ENCODE results near the gene FBXO44. TPM values are rescaled to one million over a fixed set of nuclear protein-coding genes. Genes with fewer than 3 reads are reported as not detected.

Gene FBXO44
- total RNA-seq, 3 donors from 2014 or later, result 14.1 to 32.1 (median 31.3) TPM

DNA sequence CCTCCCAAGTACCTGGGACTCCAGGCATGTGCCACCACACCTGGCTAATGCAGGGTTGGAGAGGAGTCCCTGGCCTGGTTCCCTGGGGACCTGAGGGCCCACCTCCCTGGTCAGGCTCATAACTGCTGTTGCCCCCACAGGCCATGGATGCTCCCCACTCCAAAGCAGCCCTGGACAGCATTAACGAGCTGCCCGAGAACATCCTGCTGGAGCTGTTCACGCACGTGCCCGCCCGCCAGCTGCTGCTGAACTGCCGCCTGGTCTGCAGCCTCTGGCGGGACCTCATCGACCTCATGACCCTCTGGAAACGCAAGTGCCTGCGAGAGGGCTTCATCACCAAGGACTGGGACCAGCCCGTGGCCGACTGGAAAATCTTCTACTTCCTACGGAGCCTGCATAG, 13.8 kb downstream of the FBXO44 start:
- intact Hi-C loops (cut with DNase I; ENCODE audit: low total_unique reads), result no loop called here

DNA sequence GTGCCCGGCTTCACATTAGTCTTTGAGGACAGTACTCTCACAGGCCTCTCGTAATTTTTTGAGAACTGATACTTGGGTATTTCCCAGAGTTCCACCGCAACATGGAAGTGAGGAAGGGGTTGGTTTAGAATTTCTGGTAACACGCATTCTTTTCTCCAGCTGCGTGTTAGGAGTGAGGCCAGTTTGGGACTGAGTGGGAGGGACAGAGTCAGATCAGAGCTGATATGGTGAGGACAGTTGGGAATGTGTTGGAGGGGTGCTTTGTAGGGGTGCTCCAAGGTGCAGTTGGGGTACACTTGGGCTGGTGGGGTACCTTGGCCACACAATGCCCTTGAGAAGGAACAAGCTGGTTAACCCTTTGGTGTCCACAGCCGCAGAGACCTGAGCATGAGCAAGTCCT, 16.1 kb downstream of the FBXO44 start:
- Histone ChIP-seq H3K4me1 (no peaks in the 10 kb centered on the region), H3K4me3 (no peak overlapping the region), H3K9me3 (no peaks in the 10 kb centered on the region), H3K36me3 (peaks cover 8% of the 10 kb centered on the region), H3K27ac (no peak overlapping the region), H3K27me3 (no peaks in the 10 kb centered on the region)
- intact Hi-C loops (cut with DNase I; ENCODE audit: low total_unique reads), result loop anchor here (10.0 kb wide), 1 partner anchor 54 kb away; no protein-coding TSS in a partner anchor
- DNase-seq (ENCODE audit: low spot score in 2 of 2), result no peak
- TF ChIP-seq POLR2A (IDR thresholded peaks at IDR 0.05) (no peak), POLR2AphosphoS5 (IDR thresholded peaks at IDR 0.05) (no peak), CTCF (IDR thresholded peaks at IDR 0.05) (no peak)

More for the DNA sequence above, 13.8 kb downstream of the FBXO44 start:
- H3K9me3 ChIP-seq, result no peaks in the 10 kb centered on the region
- no peaks in the 10 kb centered on the region for H3K4me1 ChIP-seq
- no peak for DNase-seq (ENCODE audit: low spot score in 2 of 2)
- H3K27me3 ChIP-seq, result no peaks in the 10 kb centered on the region
- TF ChIP-seq POLR2A (IDR thresholded peaks at IDR 0.05) (no peak), POLR2AphosphoS5 (IDR thresholded peaks at IDR 0.05) (no peak), CTCF (IDR thresholded peaks at IDR 0.05) (no peak)
- H3K27ac ChIP-seq, result no peak overlapping the region
- H3K4me3 ChIP-seq, result no peak overlapping the region
- no peaks in the 10 kb centered on the region for H3K36me3 ChIP-seq

DNA sequence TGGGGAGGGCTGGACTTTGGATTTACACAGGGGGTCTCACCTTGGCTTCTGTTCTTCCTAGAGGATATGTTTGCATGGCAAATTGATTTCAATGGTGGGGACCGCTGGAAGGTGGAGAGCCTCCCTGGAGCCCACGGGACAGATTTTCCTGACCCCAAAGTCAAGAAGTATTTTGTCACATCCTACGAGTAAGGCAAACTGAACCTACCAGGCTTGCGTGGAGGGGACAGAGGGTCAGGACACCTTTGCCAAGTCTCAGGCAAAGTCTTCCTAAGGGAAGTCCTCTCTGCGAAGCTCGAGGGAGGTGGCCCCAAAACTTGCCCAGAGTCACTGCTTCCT, 16.5 kb downstream of the FBXO44 start:
- TF ChIP-seq POLR2AphosphoS5 (IDR thresholded peaks at IDR 0.05) (no peak), POLR2A (IDR thresholded peaks at IDR 0.05) (no peak), CTCF (IDR thresholded peaks at IDR 0.05) (no peak)
- Histone ChIP-seq H3K36me3 (peaks cover 8% of the 10 kb centered on the region), H3K4me1 (no peaks in the 10 kb centered on the region), H3K4me3 (no peak overlapping the region), H3K9me3 (no peaks in the 10 kb centered on the region), H3K27me3 (no peaks in the 10 kb centered on the region), H3K27ac (no peak overlapping the region)
- no peak for DNase-seq (ENCODE audit: low spot score in 2 of 2)
- intact Hi-C loops (cut with DNase I; ENCODE audit: low total_unique reads), result loop anchor here (10.0 kb wide), 1 partner anchor 54 kb away; no protein-coding TSS in a partner anchor

DNA sequence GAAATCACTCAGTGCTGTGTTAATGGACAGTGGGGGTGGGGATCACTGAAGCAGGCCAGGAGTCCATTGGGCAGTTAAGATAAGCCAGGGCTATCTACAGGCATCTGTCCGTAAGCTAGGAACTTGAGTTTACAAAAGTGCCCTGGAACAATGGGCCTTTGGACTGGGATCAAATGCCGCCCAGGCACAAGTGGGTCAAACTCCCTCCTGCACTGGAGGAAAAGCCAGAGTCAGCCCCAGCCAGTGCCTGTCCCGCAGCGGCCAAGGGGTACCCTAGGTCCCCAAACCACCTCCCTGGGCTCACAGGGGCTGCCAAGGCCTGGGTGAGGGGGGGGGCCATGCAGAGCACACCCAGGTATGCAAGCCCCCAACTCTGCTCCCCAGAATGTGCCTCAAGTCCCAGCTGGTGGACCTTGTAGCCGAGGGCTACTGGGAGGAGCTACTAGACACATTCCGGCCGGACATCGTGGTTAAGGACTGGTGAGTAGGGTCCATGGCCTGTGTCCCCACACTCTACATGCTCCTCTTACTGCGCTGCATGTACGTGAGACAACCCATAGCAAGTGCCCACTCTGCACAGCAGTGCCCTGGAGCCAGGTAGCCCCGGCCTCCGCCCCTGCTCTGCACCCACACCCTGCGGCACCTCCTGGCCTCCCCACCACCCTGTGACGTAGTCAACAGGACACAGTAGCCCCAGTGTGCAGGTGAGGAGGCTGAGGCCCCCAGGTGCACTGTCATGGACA, 17.0 kb downstream of the FBXO44 start:
- Histone ChIP-seq H3K4me1 (no peaks in the 10 kb centered on the region), H3K4me3 (no peak overlapping the region), H3K27me3 (no peaks in the 10 kb centered on the region), H3K9me3 (no peaks in the 10 kb centered on the region), H3K36me3 (peaks cover 8% of the 10 kb centered on the region), H3K27ac (no peak overlapping the region)
- intact Hi-C loops (cut with DNase I; ENCODE audit: low total_unique reads), result loop anchor here (10.0 kb wide), 1 partner anchor 53 kb away; no protein-coding TSS in a partner anchor
- no peak for TF ChIP-seq POLR2A (IDR thresholded peaks at IDR 0.05)
- no peak for TF ChIP-seq POLR2AphosphoS5 (IDR thresholded peaks at IDR 0.05)
- TF ChIP-seq CTCF (IDR thresholded peaks at IDR 0.05), result no peak
- no peak for DNase-seq (ENCODE audit: low spot score in 2 of 2)

GRCh38 chr1:11673089-11673769, 18.6 kb downstream of the FBXO44 start:
- Histone ChIP-seq H3K4me1 (no peaks in the 10 kb centered on the region), H3K4me3 (no peak overlapping the region), H3K27ac (no peak overlapping the region), H3K27me3 (no peaks in the 10 kb centered on the region), H3K9me3 (no peaks in the 10 kb centered on the region), H3K36me3 (peaks cover 8% of the 10 kb centered on the region)
- intact Hi-C loops (cut with DNase I; ENCODE audit: low total_unique reads), result loop anchor here (10.0 kb wide), 1 partner anchor 52 kb away; no protein-coding TSS in a partner anchor
- TF ChIP-seq POLR2A (IDR thresholded peaks at IDR 0.05), result no peak
- no peak for TF ChIP-seq CTCF (IDR thresholded peaks at IDR 0.05)
- no peak for TF ChIP-seq POLR2AphosphoS5 (IDR thresholded peaks at IDR 0.05)
- no peak for DNase-seq (ENCODE audit: low spot score in 2 of 2)

Data from breast epithelium (tissue), 4 donors.